Measurements from ENCODE around the gene ITGA1.

Gene ITGA1

GRCh38 chr5:52880541-52880940 lies 92.8 kb downstream of the ITGA1 start:
- Mint-ChIP-seq H3K4me1 (ENCODE audit: low read depth in 2 of 2) (no peaks in the 10 kb centered on the region), H3K4me3 (no peak overlapping the region), H3K9me3 (no peaks in the 10 kb centered on the region), H3K27me3 (peaks cover 12 to 22% of the 10 kb centered on the region in 2 donors), H3K27ac (no peak overlapping the region), H3K36me3 (ENCODE audit: insufficient read depth) (no peaks in the 10 kb centered on the region)
- no peak for DNase-seq
- no peak for ATAC-seq (replicated peaks)

GRCh38 chr5:52881468-52881867 lies 93.8 kb downstream of the ITGA1 start:
- Mint-ChIP-seq H3K4me1 (ENCODE audit: low read depth in 2 of 2) (no peaks in the 10 kb centered on the region), H3K4me3 (no peak overlapping the region), H3K27me3 (peaks cover 6 to 13% of the 10 kb centered on the region in 2 donors), H3K9me3 (no peaks in the 10 kb centered on the region), H3K27ac (no peak overlapping the region), H3K36me3 (ENCODE audit: insufficient read depth) (no peaks in the 10 kb centered on the region)
- DNase-seq: no peak
- ATAC-seq (replicated peaks): no peak

- ATAC-seq (replicated peaks) (no peak), DNase-seq (no peak)
- Mint-ChIP-seq H3K9me3 (no peaks in the 10 kb centered on the region), H3K27me3 (peaks cover 6 to 11% of the 10 kb centered on the region in 2 donors), H3K4me3 (no peak overlapping the region), H3K27ac (no peak overlapping the region), H3K36me3 (ENCODE audit: insufficient read depth) (no peaks in the 10 kb centered on the region), H3K4me1 (ENCODE audit: low read depth in 2 of 2) (no peaks in the 10 kb centered on the region)
Observed at GRCh38 chr5:52883110-52883509, 95.4 kb downstream of the ITGA1 start.

- H3K36me3 Mint-ChIP-seq (ENCODE audit: insufficient read depth): no peaks in the 10 kb centered on the region
Observed at GRCh38 chr5:52884453-52884852, 96.7 kb downstream of the ITGA1 start.

GRCh38 chr5:52885614-52886013 lies 97.9 kb downstream of the ITGA1 start:
- H3K4me3 Mint-ChIP-seq: no peak overlapping the region
- H3K36me3 Mint-ChIP-seq (ENCODE audit: insufficient read depth): no peaks in the 10 kb centered on the region
- no peaks in the 10 kb centered on the region for H3K9me3 Mint-ChIP-seq
- ATAC-seq (replicated peaks) (no peak), DNase-seq (no peak)
- H3K27me3 Mint-ChIP-seq: peaks cover 3 to 7% of the 10 kb centered on the region in 2 donors
- H3K4me1 Mint-ChIP-seq (ENCODE audit: low read depth in 2 of 2): no peaks in the 10 kb centered on the region
- no peak overlapping the region for H3K27ac Mint-ChIP-seq

More at GRCh38 chr5:52884453-52884852, 96.7 kb downstream of the ITGA1 start:
- peaks cover 6 to 7% of the 10 kb centered on the region in 2 donors for H3K27me3 Mint-ChIP-seq
- DNase-seq: no peak
- no peaks in the 10 kb centered on the region for H3K4me1 Mint-ChIP-seq (ENCODE audit: low read depth in 2 of 2)
- H3K4me3 Mint-ChIP-seq: no peak overlapping the region
- no peak overlapping the region for H3K27ac Mint-ChIP-seq
- no peaks in the 10 kb centered on the region for H3K9me3 Mint-ChIP-seq
- ATAC-seq (replicated peaks): no peak

- Mint-ChIP-seq H3K36me3 (ENCODE audit: insufficient read depth) (no peaks in the 10 kb centered on the region), H3K4me1 (ENCODE audit: low read depth in 2 of 2) (no peaks in the 10 kb centered on the region), H3K9me3 (no peaks in the 10 kb centered on the region), H3K27me3 (peaks cover 0 to 7% of the 10 kb centered on the region in 2 donors), H3K27ac (no peak overlapping the region), H3K4me3 (no peak overlapping the region)
- ATAC-seq (replicated peaks): no peak
- no peak for DNase-seq
Observed at GRCh38 chr5:52886206-52886605, 98.5 kb downstream of the ITGA1 start.

GRCh38 chr5:52887066-52887465 lies 99.3 kb downstream of the ITGA1 start:
- no peak for DNase-seq
- no peaks in the 10 kb centered on the region for H3K9me3 Mint-ChIP-seq
- no peak overlapping the region for H3K27ac Mint-ChIP-seq
- H3K4me1 Mint-ChIP-seq (ENCODE audit: low read depth in 2 of 2): no peaks in the 10 kb centered on the region
- no peak overlapping the region for H3K4me3 Mint-ChIP-seq
- no peak for ATAC-seq (replicated peaks)
- no peaks in the 10 kb centered on the region for H3K36me3 Mint-ChIP-seq (ENCODE audit: insufficient read depth)
- H3K27me3 Mint-ChIP-seq: peaks cover 0 to 7% of the 10 kb centered on the region in 2 donors

- Mint-ChIP-seq H3K4me1 (ENCODE audit: low read depth in 2 of 2) (no peaks in the 10 kb centered on the region), H3K27ac (no peak overlapping the region), H3K36me3 (ENCODE audit: insufficient read depth) (no peaks in the 10 kb centered on the region), H3K27me3 (peaks cover 0 to 7% of the 10 kb centered on the region in 2 donors), H3K9me3 (no peaks in the 10 kb centered on the region), H3K4me3 (no peak overlapping the region)
- ATAC-seq (replicated peaks) (no peak), DNase-seq (no peak)
Observed at GRCh38 chr5:52888363-52888762, 100.6 kb downstream of the ITGA1 start.

- H3K4me1 Mint-ChIP-seq (ENCODE audit: low read depth in 2 of 2): no peaks in the 10 kb centered on the region
- H3K36me3 Mint-ChIP-seq (ENCODE audit: insufficient read depth): no peaks in the 10 kb centered on the region
- ATAC-seq (replicated peaks): no peak
- DNase-seq: no peak
- no peaks in the 10 kb centered on the region for H3K9me3 Mint-ChIP-seq
- H3K4me3 Mint-ChIP-seq: no peak overlapping the region
- H3K27ac Mint-ChIP-seq: no peak overlapping the region
- peaks cover 0 to 12% of the 10 kb centered on the region in 2 donors for H3K27me3 Mint-ChIP-seq
Observed at GRCh38 chr5:52892242-52892878, 104.6 kb downstream of the ITGA1 start.

GRCh38 chr5:52893105-52893504 lies 105.4 kb downstream of the ITGA1 start:
- H3K4me3 Mint-ChIP-seq: no peak overlapping the region
- no peak for DNase-seq
- no peaks in the 10 kb centered on the region for H3K4me1 Mint-ChIP-seq (ENCODE audit: low read depth in 2 of 2)
- no peaks in the 10 kb centered on the region for H3K36me3 Mint-ChIP-seq (ENCODE audit: insufficient read depth)
- H3K27ac Mint-ChIP-seq: no peak overlapping the region
- H3K27me3 Mint-ChIP-seq: peaks cover 0 to 6% of the 10 kb centered on the region in 2 donors
- no peaks in the 10 kb centered on the region for H3K9me3 Mint-ChIP-seq
- no peak for ATAC-seq (replicated peaks)

- H3K4me3 Mint-ChIP-seq: no peak overlapping the region
- no peaks in the 10 kb centered on the region for H3K9me3 Mint-ChIP-seq
- H3K27ac Mint-ChIP-seq: no peak overlapping the region
- H3K36me3 Mint-ChIP-seq (ENCODE audit: insufficient read depth): no peaks in the 10 kb centered on the region
- H3K4me1 Mint-ChIP-seq (ENCODE audit: low read depth in 2 of 2): no peaks in the 10 kb centered on the region
- no peak for DNase-seq
- ATAC-seq (replicated peaks): no peak
- H3K27me3 Mint-ChIP-seq: peaks cover 0 to 5% of the 10 kb centered on the region in 2 donors
Observed at GRCh38 chr5:52893863-52894262, 106.1 kb downstream of the ITGA1 start.

- no peaks in the 10 kb centered on the region for H3K9me3 Mint-ChIP-seq
- no peak overlapping the region for H3K4me3 Mint-ChIP-seq
- no peak for DNase-seq
- no peak for ATAC-seq (replicated peaks)
- H3K27me3 Mint-ChIP-seq: peaks cover 0 to 5% of the 10 kb centered on the region in 2 donors
- H3K36me3 Mint-ChIP-seq (ENCODE audit: insufficient read depth): no peaks in the 10 kb centered on the region
- no peaks in the 10 kb centered on the region for H3K4me1 Mint-ChIP-seq (ENCODE audit: low read depth in 2 of 2)
- no peak overlapping the region for H3K27ac Mint-ChIP-seq
Observed at GRCh38 chr5:52894451-52894850, 106.7 kb downstream of the ITGA1 start.

GRCh38 chr5:52895075-52895474 lies 107.4 kb downstream of the ITGA1 start:
- no peak overlapping the region for H3K4me3 Mint-ChIP-seq
- H3K27me3 Mint-ChIP-seq: peaks cover 0 to 5% of the 10 kb centered on the region in 2 donors
- DNase-seq (no peak), ATAC-seq (replicated peaks) (no peak)
- no peaks in the 10 kb centered on the region for H3K4me1 Mint-ChIP-seq (ENCODE audit: low read depth in 2 of 2)
- H3K9me3 Mint-ChIP-seq: no peaks in the 10 kb centered on the region
- no peak overlapping the region for H3K27ac Mint-ChIP-seq
- H3K36me3 Mint-ChIP-seq (ENCODE audit: insufficient read depth): no peaks in the 10 kb centered on the region

- no peak overlapping the region for H3K27ac Mint-ChIP-seq
- no peaks in the 10 kb centered on the region for H3K36me3 Mint-ChIP-seq (ENCODE audit: insufficient read depth)
- no peaks in the 10 kb centered on the region for H3K4me1 Mint-ChIP-seq (ENCODE audit: low read depth in 2 of 2)
- ATAC-seq (replicated peaks) (no peak), DNase-seq (no peak)
- H3K27me3 Mint-ChIP-seq: peaks cover 0 to 5% of the 10 kb centered on the region in 2 donors
- no peaks in the 10 kb centered on the region for H3K9me3 Mint-ChIP-seq
- H3K4me3 Mint-ChIP-seq: no peak overlapping the region
Observed at GRCh38 chr5:52895572-52896413, 108.1 kb downstream of the ITGA1 start.
